GM23248 (cell line): Measurements from ENCODE around the gene BTNL3.

Source experiments
- EZH2 ChIP-seq: fragments of 200-600 bp; sonication (generic); IDR thresholded peaks from 2 replicates; pipeline ENCODE4 v1.6.1; 2018; ENCODE audit warnings: antibody characterized with exemption, mild to moderate bottlenecking; ENCODE audit not compliant: insufficient read depth, poor library complexity, severe bottlenecking
- EZH2phosphoT487 ChIP-seq: fragments of 200-600 bp; sonication (generic); IDR thresholded peaks from 2 replicates; pipeline ENCODE4 v1.6.1; 2018; ENCODE audit warnings: antibody characterized with exemption, moderate library complexity, mild to moderate bottlenecking, low read depth; ENCODE audit not compliant: insufficient read depth

DNA sequence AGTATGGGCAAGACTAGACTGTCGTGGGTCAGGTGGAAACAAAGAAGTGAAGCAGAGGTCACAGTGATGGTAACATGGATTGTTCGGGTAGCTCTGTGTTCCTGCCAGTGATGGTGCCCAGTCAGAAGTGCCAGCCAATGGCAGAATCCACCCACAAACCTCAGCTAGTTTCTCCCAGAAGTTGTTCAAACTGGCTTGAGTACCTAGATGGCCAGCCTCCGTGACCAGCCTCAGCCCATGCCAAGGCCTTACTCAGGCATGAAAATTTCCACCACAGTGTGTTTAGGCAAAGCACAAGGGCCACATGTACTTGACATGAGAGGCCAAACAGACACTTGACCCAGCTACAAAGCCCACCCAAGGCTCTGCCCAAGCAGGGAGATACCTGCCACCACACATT is 32.0 kb downstream of the BTNL3 start:
- TF ChIP-seq EZH2 (no peak), EZH2phosphoT487 (no peak)
